ENCODE measurements around the gene ADAMTS18. TPM values are rescaled to one million over a fixed set of nuclear protein-coding genes. Genes with fewer than 3 reads are reported as not detected.

The ADAMTS18 gene
- total RNA-seq, 1 donor from 2014 or later = not detected

- peaks cover 7% of the 10 kb centered on the region for H3K9me3 Mint-ChIP-seq
- TF ChIP-seq CTCF (IDR thresholded peaks at IDR 0.05) = no peak
- ATAC-seq (ENCODE audit: low read depth) (no peak), DNase-seq (no peak)
- CTCF ChIA-PET = no interaction called here
- H3K4me3 Mint-ChIP-seq = no peak overlapping the region
- H3K27me3 Mint-ChIP-seq = peaks cover 4% of the 10 kb centered on the region
- POLR2A ChIA-PET = no interaction called here
- intact Hi-C loops (cut with micrococcal nuclease) = no loop called here
- no peaks in the 10 kb centered on the region for H3K36me3 Mint-ChIP-seq (ENCODE audit: low read depth)
- no peaks in the 10 kb centered on the region for H3K4me1 Mint-ChIP-seq
- no peak overlapping the region for H3K27ac Mint-ChIP-seq
Observed at GRCh38 chr16:77409311-77409710, 25.5 kb downstream of the ADAMTS18 start.

DNA sequence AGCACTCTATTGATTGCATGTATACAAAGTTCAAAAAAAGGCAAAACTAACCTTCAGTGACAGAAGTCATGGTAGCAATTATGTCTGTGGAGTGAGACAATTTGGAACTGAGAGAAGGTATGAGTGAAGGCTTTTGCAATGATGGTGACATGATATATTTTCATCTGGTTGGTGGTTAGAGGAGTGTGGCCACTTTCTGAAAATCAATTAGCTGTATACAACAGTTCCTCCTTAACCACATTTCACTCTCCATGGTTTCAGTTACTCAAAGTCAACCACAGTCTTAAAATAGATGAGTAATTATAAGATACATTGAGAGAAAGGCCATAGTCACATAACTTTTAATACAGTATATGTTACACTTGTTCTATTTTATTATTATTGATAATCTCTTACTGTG is 26.2 kb downstream of the ADAMTS18 start:
- DNase-seq = no peak
- intact Hi-C loops (cut with micrococcal nuclease) = no loop called here
- H3K4me3 Mint-ChIP-seq = no peak overlapping the region

DNA sequence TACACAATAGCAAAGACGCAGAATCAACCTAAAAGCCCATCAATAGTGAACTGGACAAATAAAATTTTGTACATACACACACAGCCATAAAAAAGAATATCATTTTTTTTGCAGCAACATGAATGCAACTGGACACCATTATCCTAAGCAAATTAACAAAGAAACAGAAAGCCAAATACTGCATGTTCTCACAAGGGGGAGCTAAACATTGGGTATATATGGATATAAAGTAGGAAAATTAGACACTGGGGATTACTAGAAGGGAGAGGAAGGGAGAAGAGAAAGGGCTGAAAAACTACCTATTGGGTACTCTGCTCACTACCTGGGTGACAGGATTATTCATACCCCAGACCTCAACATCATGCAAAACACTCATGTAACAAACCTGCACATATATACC is 28.2 kb downstream of the ADAMTS18 start:
- H3K36me3 Mint-ChIP-seq (ENCODE audit: low read depth) = no peaks in the 10 kb centered on the region

More for the DNA sequence above, 26.2 kb downstream of the ADAMTS18 start:
- Mint-ChIP-seq H3K4me1 (no peaks in the 10 kb centered on the region), H3K36me3 (ENCODE audit: low read depth) (no peaks in the 10 kb centered on the region), H3K27me3 (peaks cover 6% of the 10 kb centered on the region), H3K27ac (no peak overlapping the region), H3K9me3 (peaks cover 7% of the 10 kb centered on the region)
- ATAC-seq (ENCODE audit: low read depth) = no peak
- ChIA-PET CTCF (no interaction called here), POLR2A (no interaction called here)
- no peak for TF ChIP-seq CTCF (IDR thresholded peaks at IDR 0.05)

DNA sequence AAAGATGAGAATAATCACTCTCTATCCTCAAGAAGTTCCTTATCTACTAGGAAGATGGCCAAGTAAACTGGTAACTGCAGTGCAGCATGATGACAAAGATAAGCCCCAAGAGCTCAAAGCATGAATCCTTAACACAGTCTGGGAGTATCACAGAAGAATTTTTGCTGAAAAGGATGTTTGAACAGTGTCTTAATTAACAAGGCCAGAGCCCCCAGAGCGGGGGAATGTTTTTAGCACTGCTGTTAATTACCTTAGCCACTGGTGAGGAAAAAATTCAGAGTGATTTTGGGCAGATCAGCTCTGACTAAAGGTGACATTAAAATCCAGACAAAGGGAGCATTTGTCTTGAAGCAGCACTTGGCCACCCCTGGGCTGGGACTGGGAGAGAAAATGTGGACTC is 30.1 kb downstream of the ADAMTS18 start:
- ChIA-PET POLR2A (no interaction called here), CTCF (no interaction called here)
- no peak for TF ChIP-seq CTCF (IDR thresholded peaks at IDR 0.05)
- no peak overlapping the region for H3K27ac Mint-ChIP-seq
- intact Hi-C loops (cut with micrococcal nuclease) = no loop called here
- peaks cover 7% of the 10 kb centered on the region for H3K9me3 Mint-ChIP-seq
- ATAC-seq (ENCODE audit: low read depth) = no peak
- no peaks in the 10 kb centered on the region for H3K4me1 Mint-ChIP-seq
- DNase-seq = no peak
- peaks cover 5% of the 10 kb centered on the region for H3K27me3 Mint-ChIP-seq
- no peak overlapping the region for H3K4me3 Mint-ChIP-seq
- H3K36me3 Mint-ChIP-seq (ENCODE audit: low read depth) = no peaks in the 10 kb centered on the region

More for the DNA sequence above, 28.2 kb downstream of the ADAMTS18 start:
- DNase-seq (no peak), ATAC-seq (ENCODE audit: low read depth) (no peak)
- Mint-ChIP-seq H3K27me3 (peaks cover 5% of the 10 kb centered on the region), H3K4me3 (no peak overlapping the region), H3K27ac (no peak overlapping the region), H3K4me1 (no peaks in the 10 kb centered on the region), H3K9me3 (peaks cover 7% of the 10 kb centered on the region)
- intact Hi-C loops (cut with micrococcal nuclease) = no loop called here
- no peak for TF ChIP-seq CTCF (IDR thresholded peaks at IDR 0.05)
- ChIA-PET CTCF (no interaction called here), POLR2A (no interaction called here)

DNA sequence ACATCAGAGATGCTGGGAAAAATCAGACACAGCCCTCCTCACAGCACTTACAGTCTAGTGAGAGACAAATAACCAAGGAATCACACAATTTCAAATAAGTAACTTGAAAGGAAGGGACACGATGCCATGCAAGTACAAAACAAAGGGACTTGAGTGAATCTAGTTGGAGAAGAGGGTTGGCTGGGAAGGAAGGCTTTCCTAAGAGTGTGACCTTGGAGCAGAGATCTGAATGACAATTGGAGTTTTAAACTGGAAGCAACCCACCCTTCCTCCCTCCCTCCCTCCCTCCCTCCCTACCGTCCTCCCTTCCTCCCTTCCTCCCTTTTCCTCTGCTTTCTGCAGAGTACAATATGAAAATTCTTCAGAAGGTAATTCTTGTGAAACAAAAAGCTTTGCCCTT is 31.1 kb downstream of the ADAMTS18 start:
- Mint-ChIP-seq H3K4me3 (no peak overlapping the region), H3K27me3 (peaks cover 7% of the 10 kb centered on the region), H3K9me3 (peaks cover 7% of the 10 kb centered on the region), H3K27ac (no peak overlapping the region), H3K36me3 (ENCODE audit: low read depth) (no peaks in the 10 kb centered on the region), H3K4me1 (no peaks in the 10 kb centered on the region)
- ChIA-PET CTCF (no interaction called here), POLR2A (no interaction called here)
- TF ChIP-seq CTCF (IDR thresholded peaks at IDR 0.05) = no peak
- intact Hi-C loops (cut with micrococcal nuclease) = no loop called here
- ATAC-seq (ENCODE audit: low read depth) (no peak), DNase-seq (no peak)
